Activated T-cell treated with anti-CD3 and anti-CD28 coated beads for 4 hours (primary cell): ENCODE measurements around the gene CDH22.

ENCODE experiments used
- DNase-seq: peaks from one replicate; pipeline ENCODE4 v3.0.0-alpha.2; 2020

The CDH22 gene

DNA sequence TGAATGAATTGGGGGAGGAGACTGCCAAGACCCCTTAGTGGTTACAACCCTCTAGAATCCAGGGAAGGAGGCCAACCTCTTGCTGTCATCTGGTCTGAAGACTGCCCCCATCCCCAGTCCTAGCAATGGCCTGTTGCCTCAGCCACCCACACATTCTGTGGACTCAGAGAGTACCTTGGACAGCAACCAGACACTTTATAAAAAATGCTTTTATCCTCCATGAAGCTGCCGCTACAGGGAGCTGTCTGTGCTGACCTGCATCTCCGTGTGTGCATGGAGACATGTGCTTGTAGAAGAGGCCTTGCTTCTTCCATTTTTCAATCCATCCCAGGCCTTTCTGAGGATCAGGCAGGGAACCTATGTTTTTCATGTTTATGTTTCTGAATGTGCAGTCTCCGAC lies 15.2 kb downstream of the CDH22 start:
- DNase-seq = no peak

DNA sequence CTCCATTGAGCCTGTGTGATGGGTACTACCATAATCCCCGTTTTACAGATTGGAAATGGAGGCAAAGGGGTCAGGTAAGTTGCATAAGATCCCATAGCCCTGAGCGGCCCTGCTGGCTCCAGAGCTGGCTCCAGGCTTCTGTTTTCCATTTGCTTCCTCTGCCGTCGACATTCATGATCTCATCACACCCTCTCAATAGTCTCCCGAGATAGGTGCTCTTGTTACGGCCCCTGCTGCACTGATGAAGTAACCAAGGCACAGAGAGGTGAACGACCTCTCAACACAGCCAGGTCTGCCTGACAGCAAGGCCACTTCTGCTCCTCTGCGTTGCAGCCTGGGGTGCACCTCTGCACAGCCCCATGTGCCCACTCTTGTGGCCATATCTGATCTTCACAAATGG lies 16.9 kb downstream of the CDH22 start:
- DNase-seq = no peak

DNA sequence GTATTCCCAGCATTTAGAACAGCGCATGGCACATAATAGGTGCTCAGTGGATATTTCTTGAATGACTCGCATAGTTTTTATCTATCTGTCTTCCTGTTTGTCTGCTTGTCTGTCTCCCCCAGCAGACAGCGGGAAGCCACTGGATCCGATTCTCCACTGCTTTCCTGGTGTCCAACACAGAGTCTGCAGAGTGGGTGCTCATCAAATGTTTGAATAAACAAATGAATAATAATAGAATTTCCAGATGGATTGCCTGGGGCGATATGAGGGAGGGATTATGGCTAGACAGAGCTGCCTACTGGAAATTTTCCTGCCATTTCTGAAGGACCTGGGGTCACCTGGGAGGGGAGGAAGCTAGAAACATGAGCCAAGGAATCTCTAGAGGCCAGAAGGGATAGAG lies 18.9 kb downstream of the CDH22 start:
- DNase-seq = no peak

- DNase-seq = no peak
These were observed 21.3 kb downstream of the CDH22 start for GRCh38 chr20:46286977-46287376.

GRCh38 chr20:46286382-46286781 lies 21.9 kb downstream of the CDH22 start:
- DNase-seq = no peak

- DNase-seq = no peak
These were observed 22.6 kb downstream of the CDH22 start for GRCh38 chr20:46285740-46286139.

DNA sequence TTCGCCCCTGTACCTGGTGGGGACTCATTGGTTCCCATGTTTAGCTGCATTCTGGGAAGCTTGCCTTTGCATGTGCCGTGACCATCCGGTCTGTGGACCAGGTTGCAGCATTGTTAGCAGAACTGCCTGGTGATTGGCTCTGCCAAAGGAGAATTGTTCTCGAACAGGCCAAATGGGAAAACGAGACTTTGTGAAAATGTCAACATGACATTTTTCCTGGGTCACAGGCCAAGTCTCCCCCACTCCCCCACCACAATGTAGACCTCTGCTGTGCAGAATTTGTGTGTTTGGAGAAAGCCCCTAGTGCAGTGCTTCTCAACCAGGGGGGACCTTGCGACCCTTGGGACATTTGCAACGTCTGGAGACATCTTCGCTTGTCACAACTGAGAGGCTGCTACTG lies 23.2 kb downstream of the CDH22 start:
- no peak for DNase-seq

- DNase-seq = no peak
These were observed 24.3 kb downstream of the CDH22 start for GRCh38 chr20:46284040-46284427.

DNA sequence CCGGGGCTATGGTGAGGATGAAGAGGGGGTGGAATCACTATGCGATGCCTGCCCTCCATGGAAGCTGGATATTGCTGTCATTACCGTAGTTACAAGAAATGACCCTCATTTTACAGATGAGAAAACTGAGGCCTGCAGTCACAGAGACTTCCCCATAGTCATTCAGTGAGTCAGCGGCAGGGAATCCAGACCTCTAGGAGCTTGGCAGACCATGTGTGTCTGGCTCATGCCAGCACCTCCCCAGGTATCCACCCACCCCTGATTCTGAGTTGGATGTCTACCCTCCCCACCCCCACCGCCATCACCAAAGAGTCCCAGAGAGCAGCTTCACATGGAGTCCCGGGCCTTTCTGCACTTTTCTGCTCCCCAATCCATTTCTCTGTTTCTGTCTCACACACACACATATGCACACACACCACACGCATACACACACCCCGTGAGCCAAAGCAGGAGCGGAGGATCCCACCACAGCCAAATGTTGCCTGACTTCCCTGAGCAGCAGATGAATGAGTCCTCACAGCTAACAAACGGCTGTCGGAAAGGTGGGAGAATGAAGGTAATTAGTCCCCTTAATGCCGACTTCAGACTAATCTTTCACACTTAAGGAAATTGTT lies 24.8 kb downstream of the CDH22 start:
- DNase-seq = no peak

- no peak for DNase-seq
These were observed 25.6 kb downstream of the CDH22 start for GRCh38 chr20:46282669-46283068.

GRCh38 chr20:46279103-46279502 lies 29.2 kb downstream of the CDH22 start:
- DNase-seq = no peak

GRCh38 chr20:46277602-46278001 lies 30.7 kb downstream of the CDH22 start:
- DNase-seq = no peak

- no peak for DNase-seq
These were observed 31.8 kb downstream of the CDH22 start for GRCh38 chr20:46276531-46276930.

DNA sequence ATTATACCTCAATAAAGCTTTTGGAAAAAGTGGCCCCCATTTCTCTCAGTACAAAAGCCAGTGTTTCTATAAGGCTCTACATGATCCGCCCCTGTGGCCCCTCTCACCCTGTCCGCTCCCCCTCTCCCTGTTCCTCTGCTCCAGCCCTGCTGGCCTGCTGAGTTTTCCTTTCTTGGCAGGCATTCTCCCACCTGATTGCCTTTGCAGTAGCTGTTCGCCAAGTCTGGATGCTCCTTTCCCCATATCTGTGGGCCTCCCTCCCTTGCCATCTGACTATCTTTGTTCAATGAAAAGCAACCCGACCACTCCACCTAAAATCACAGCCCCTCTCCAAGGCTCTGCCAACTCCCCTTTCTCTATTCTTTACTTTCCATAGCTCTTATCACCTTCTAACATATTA lies 33.2 kb downstream of the CDH22 start:
- no peak for DNase-seq

- DNase-seq = no peak
These were observed 34.6 kb downstream of the CDH22 start for GRCh38 chr20:46273717-46274116.

- no peak for DNase-seq
These were observed 35.8 kb downstream of the CDH22 start for GRCh38 chr20:46272389-46273047.

- no peak for DNase-seq
These were observed 37.1 kb downstream of the CDH22 start for GRCh38 chr20:46270977-46271744.

GRCh38 chr20:46269372-46269771 lies 38.9 kb downstream of the CDH22 start:
- DNase-seq = no peak

DNA sequence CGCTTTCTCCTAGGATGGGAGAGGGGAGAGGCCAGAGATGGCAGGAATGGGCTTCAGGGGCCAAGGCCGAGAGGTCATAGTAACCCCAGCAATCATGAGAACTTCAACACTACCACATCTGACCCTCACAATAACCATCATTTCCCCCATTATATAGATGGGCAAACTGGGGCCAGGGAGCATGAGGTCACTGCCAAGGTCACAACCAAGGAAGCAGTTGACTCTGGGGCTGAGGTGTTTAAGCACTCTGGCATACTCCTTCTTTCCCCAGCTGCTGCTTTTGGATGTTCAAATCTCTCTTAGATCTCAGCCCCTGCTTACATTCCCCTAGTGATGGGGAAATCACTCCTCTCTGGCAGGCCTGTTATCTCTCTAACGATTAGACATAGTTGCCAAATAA lies 39.6 kb downstream of the CDH22 start:
- no peak for DNase-seq

- no peak for DNase-seq
These were observed 40.1 kb downstream of the CDH22 start for GRCh38 chr20:46268131-46268614.

DNA sequence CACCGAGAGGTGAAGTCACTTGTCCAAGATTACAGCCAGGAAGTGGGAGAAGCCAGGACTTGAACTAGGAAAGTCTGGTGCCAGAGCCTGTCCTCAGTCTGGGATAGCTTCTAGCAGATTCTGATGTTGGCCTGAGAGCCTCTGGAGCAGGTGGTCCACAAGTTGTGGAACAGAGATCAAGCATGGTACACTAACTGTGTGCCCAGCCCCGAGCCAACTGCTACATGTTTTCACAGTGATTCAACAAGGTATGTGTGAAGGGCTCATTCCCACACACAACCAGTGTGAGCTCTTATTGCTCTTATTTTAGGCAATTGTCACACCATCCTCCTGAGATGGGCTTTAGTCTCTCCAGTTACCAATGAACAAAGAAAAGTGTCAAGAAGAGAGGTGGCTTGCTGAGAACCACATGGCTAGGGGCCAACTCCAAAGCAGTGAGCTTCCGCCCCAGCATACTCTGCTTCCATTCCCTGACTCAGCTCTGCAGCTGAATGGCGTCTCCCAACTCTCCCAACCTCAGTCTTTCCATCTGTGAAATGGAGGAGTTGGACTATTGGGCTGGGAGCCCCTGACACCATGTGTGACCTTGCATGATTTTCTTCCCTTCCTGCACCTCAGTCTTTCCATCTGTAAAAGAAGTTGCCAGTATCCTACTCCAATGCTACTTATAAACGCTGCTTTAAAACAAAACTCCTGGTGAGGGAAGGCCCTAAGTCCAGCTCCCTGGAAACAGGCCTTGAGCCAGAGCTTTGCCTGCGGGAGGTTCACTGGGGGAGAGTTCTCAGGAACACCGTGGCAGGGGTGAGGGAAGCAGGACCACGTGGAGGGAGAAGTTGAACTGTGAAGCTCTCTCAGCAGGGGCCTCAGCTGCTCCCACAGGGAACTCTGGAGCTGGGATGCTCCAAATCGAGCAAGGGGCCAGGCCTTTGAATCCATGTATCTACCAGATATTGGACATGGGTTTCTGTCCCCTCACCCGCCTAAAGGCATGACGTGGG lies 40.9 kb downstream of the CDH22 start:
- DNase-seq = no peak

DNA sequence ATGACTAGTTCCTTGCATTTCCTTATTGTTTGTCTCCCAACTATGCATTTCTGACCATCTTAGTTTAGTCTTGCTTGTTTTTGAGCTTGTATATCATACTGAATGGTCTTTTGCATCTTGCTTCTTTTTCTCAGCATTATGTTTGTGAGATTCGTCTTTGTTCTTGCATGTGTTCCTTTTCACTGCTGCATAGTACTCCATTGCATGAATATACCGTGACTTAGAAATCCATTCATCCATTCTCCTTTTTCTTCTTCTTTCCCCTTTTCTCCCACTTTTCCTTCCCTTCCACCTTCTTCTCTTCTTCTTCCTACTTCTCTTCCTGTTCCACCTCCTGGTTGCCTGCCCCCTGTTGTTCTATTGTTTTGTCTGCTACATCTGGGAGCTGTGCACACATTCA lies 42.8 kb downstream of the CDH22 start:
- no peak for DNase-seq
